SK-N-SH (cell line): Measurements from ENCODE around the gene FPR2. TPM values are rescaled to one million over a fixed set of nuclear protein-coding genes. Genes with fewer than 3 reads are reported as not detected.

Experiments used
- CTCF ChIA-PET: fragments of 300-600, 350-600 bp; formaldehyde crosslinking; extraction: SDS; loops from one replicate; lab custom pipeline; 2021; lab: Yijun Ruan, JAX
- POLR2A ChIA-PET: fragments of 350-600 bp; sonication (Branson Sonifier 250); formaldehyde crosslinking; extraction: SDS; loops from one replicate; lab custom pipeline; 2020; ENCODE audit warnings: antibody characterized with exemption, inconsistent platforms; lab: Yijun Ruan, JAX
- DNase-seq: peaks from one replicate; pipeline ENCODE4 v3.0.0; 2012
- H2AFZ ChIP-seq: fragments of 200-600 bp; sonication (generic); 2 replicates; pipeline ENCODE4 v1.8.1; 2016; ENCODE audit warnings: antibody characterized with exemption, mild to moderate bottlenecking, low read depth
- H3F3A ChIP-seq: fragments of 200-600 bp; sonication (generic); replicated peaks from 2 replicates; pipeline ENCODE3; 2016; ENCODE audit warnings: antibody characterized with exemption, mild to moderate bottlenecking; ENCODE audit not compliant: insufficient read depth
- H3K27ac ChIP-seq, 2 experiments: fragments of 200-500 bp in 1 of 2; fragments of 200-600 bp in 1 of 2; sonication (Bioruptor generic) in 1 of 2; sonication (generic), shearing (Covaris generic) in 1 of 2; 2 replicates each; pipeline versions ENCODE4 v1.5.1 to v1.6.1; 2014 to 2016; ENCODE audit warnings: low read depth in 2 of 2, inconsistent platforms in 1 of 2, low read length in 1 of 2, mild to moderate bottlenecking in 1 of 2, mixed read lengths in 1 of 2
- H3K27me3 ChIP-seq: fragments of 200-600 bp; sonication (generic), shearing (Covaris generic); 2 replicates; pipeline ENCODE4 v1.6.1; 2016; ENCODE audit warnings: mixed run types; ENCODE audit not compliant: insufficient read depth
- H3K36me3 ChIP-seq, 2 experiments: fragments of 200-500 bp in 1 of 2; fragments of 200-600 bp in 1 of 2; sonication (Bioruptor generic) in 1 of 2; sonication (generic) in 1 of 2; replicated peaks in 1 of 2; 2 replicates each; pipeline versions ENCODE3 to v1.5.1; 2014 to 2016; ENCODE audit warnings: low read length in 1 of 2, mild to moderate bottlenecking in 1 of 2; ENCODE audit not compliant: insufficient read depth in 2 of 2, control insufficient read depth in 1 of 2
- H3K4me1 ChIP-seq, 2 experiments: fragments of 200-500 bp in 1 of 2; fragments of 200-600 bp in 1 of 2; sonication (Bioruptor generic) in 1 of 2; sonication (generic), shearing (Covaris generic) in 1 of 2; 2 replicates each; pipeline versions ENCODE4 v1.5.1 to v1.6.1; 2014 to 2016; ENCODE audit warnings: low read depth in 1 of 2, low read length in 1 of 2, mixed run types in 1 of 2; ENCODE audit not compliant: insufficient read depth in 2 of 2, control insufficient read depth in 1 of 2
- H3K4me2 ChIP-seq: fragments of 200-600 bp; sonication (generic), shearing (Covaris generic); 2 replicates; pipeline ENCODE4 v1.6.1; 2017; ENCODE audit warnings: mixed run types
- H3K4me3 ChIP-seq, 2 experiments: fragments of 200-500 bp in 1 of 2; fragments of 200-600 bp in 1 of 2; sonication (Bioruptor generic) in 1 of 2; sonication (generic), shearing (Covaris generic) in 1 of 2; 2 replicates each; pipeline versions ENCODE4 v1.5.1 to v1.8.1; 2014 to 2016; ENCODE audit warnings: low read depth in 2 of 2, inconsistent platforms in 1 of 2, low read length in 1 of 2, mild to moderate bottlenecking in 1 of 2, mixed read lengths in 1 of 2, moderate library complexity in 1 of 2
- H3K79me2 ChIP-seq: fragments of 200-600 bp; sonication (generic); 2 replicates; pipeline ENCODE4 v1.8.1; 2017; ENCODE audit warnings: mild to moderate bottlenecking; ENCODE audit not compliant: insufficient read depth
- H3K9ac ChIP-seq: fragments of 200-600 bp; sonication (generic); 2 replicates; pipeline ENCODE4 v1.6.1; 2017; ENCODE audit warnings: mixed run types
- H3K9me2 ChIP-seq: fragments of 200-600 bp; sonication (generic); 2 replicates; pipeline ENCODE4 v1.6.1; 2017; ENCODE audit warnings: mixed run types
- H3K9me3 ChIP-seq: fragments of 200-600 bp; sonication (generic); 2 replicates; pipeline ENCODE4 v1.6.1; 2017; ENCODE audit warnings: mixed run types, mild to moderate bottlenecking, moderate library complexity
- H4K20me1 ChIP-seq: fragments of 200-600 bp; sonication (generic); 2 replicates; pipeline ENCODE4 v1.6.1; 2017; ENCODE audit warnings: mild to moderate bottlenecking, mixed run types; ENCODE audit not compliant: insufficient read depth
- EZH2phosphoT487 ChIP-seq: fragments of 200-600 bp; sonication (generic); IDR thresholded peaks from 2 replicates; pipeline ENCODE4 v1.6.1; 2017; ENCODE audit warnings: low read depth, mixed run types, mild to moderate bottlenecking, antibody characterized with exemption, moderate library complexity, borderline replicate concordance
- FOXJ3 ChIP-seq: sonication (generic); formaldehyde crosslinking; IDR thresholded peaks from 2 replicates; pipeline ENCODE4 v1.5.1; 2020; ENCODE audit warnings: mild to moderate bottlenecking, missing genetic modification reagents
- GABPA ChIP-seq: IDR thresholded peaks from 2 replicates; pipeline ENCODE4 v1.4.0; 2012; ENCODE audit warnings: low read depth, mild to moderate bottlenecking
- GATA2 ChIP-seq: sonication (generic); formaldehyde crosslinking; IDR thresholded peaks from 2 replicates; pipeline ENCODE4 v1.5.0; 2020; ENCODE audit warnings: mild to moderate bottlenecking, missing genetic modification reagents
- NFIC ChIP-seq: IDR thresholded peaks from 2 replicates; pipeline ENCODE4 v1.4.0; 2012; ENCODE audit warnings: borderline replicate concordance
- NRF1 ChIP-seq: IDR thresholded peaks from 2 replicates; pipeline ENCODE4 v1.6.1; 2012; ENCODE audit warnings: low read depth, mild to moderate bottlenecking, low read length
- PBX3 ChIP-seq: IDR thresholded peaks from 2 replicates; pipeline ENCODE4; 2012
- POLR2AphosphoS5 ChIP-seq: IDR thresholded peaks from 2 replicates; pipeline ENCODE4 v1.6.1; 2012; ENCODE audit warnings: low read depth, low read length
- REST ChIP-seq: IDR thresholded peaks from 2 replicates; pipeline ENCODE4 v1.6.1; 2012; ENCODE audit warnings: mild to moderate bottlenecking, low read depth, low read length, moderate library complexity
- RFX5 ChIP-seq: IDR thresholded peaks from 2 replicates; pipeline ENCODE4 v1.6.1; 2012; ENCODE audit warnings: mild to moderate bottlenecking, improper control_type of control experiment, low read length
- RXRA ChIP-seq: IDR thresholded peaks from 2 replicates; pipeline ENCODE4 v1.4.0; 2012; ENCODE audit warnings: low read depth, mild to moderate bottlenecking, borderline replicate concordance
- SIN3A ChIP-seq: IDR thresholded peaks from 2 replicates; pipeline ENCODE4 v1.6.1; 2012; ENCODE audit warnings: low read depth, mild to moderate bottlenecking, low read length, moderate library complexity, borderline replicate concordance
- SMC3 ChIP-seq: IDR thresholded peaks from 2 replicates; pipeline ENCODE4 v1.6.1; 2012; ENCODE audit warnings: low read depth, low read length, improper control_type of control experiment
- TAF1 ChIP-seq: IDR thresholded peaks from 2 replicates; pipeline ENCODE4 v1.6.1; 2012; ENCODE audit warnings: low read depth, mild to moderate bottlenecking, low read length, moderate library complexity, borderline replicate concordance
- USF1 ChIP-seq: IDR thresholded peaks from 2 replicates; pipeline ENCODE4 v1.4.0; 2012; ENCODE audit warnings: low read depth, borderline replicate concordance
- YY1 ChIP-seq: IDR thresholded peaks from 2 replicates; pipeline ENCODE4 v1.4.0; 2012; ENCODE audit warnings: low read depth, mild to moderate bottlenecking
- ZBTB33 ChIP-seq: IDR thresholded peaks from 2 replicates; pipeline ENCODE4 v1.4.0; 2012; ENCODE audit warnings: low read depth, borderline replicate concordance
- WGBS: methylation state at CpG from one replicate; pipeline ENCODE4 v1.1.6; 2017; ENCODE audit warnings: low lambda C conversion rate; 5-methylcytosine and 5-hydroxymethylcytosine counted together
- polyA plus RNA-seq, 3 experiments: library from polyadenylated mRNA; depleted of rRNA; stranded (reverse); fragments of >200 nt; gene quantifications; 2 replicates each; pipeline ENCODE4 v1.2.3, GENCODE V29; 2012
- TF ChIP-seq, protein P1 (sequence below): fragments of 150-350 bp; IDR thresholded peaks from 2 replicates; pipeline ENCODE4 v1.6.1; 2017; ENCODE audit warnings: antibody characterized with exemption, low read length, low read depth, borderline replicate concordance
- TF ChIP-seq, protein P2 (sequence below): fragments of 200-600 bp; sonication (generic); IDR thresholded peaks from 2 replicates; pipeline ENCODE4 v1.6.1; 2017; ENCODE audit warnings: antibody characterized with exemption, mild to moderate bottlenecking, moderate library complexity

The FPR2 gene
- polyA plus RNA-seq, 1 of the 3 experiments (the other 2 are of a cell fraction): not detected

DNA sequence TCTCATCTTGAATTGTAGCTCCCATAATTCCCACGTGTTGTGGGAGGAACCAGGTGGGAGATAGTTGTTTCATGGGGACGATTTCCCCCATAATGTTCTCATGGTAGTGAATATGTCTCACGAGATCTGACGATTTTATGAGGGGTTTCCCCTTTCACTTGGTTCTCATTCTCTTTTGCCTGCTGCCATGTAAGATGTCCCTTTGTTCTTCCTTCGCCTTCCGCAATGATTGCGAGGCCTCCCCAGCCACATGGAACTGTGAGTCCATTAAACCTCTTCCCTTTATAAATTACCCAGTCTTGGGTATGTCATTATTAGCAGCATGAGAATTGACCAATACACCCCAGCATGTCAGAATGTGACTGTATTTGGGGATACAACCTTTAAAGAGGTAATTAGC, 5.4 kb upstream of the FPR2 start:
- Histone ChIP-seq H3K9ac (no peak overlapping the region), H3K4me2 (no peak overlapping the region), H3K9me3 (no peaks in the 10 kb centered on the region), H3K27ac (no peak overlapping the region), H3K79me2 (no peaks in the 10 kb centered on the region), H3K36me3 (no peaks in the 10 kb centered on the region), H3F3A (no peaks in the 10 kb centered on the region), H3K4me3 (no peak overlapping the region), H2AFZ (no peak overlapping the region), H4K20me1 (no peaks in the 10 kb centered on the region), H3K9me2 (no peaks in the 10 kb centered on the region), H3K4me1 (no peaks in the 10 kb centered on the region), H3K27me3 (peaks cover 40% of the 10 kb centered on the region; the same call in 1 of the 2 replicates)
- WGBS: 38% methylated on average over 7 of the region's 7 CpGs
- ChIA-PET POLR2A (no interaction called here), CTCF (interaction anchor here (1.7 kb wide), 1 partner anchor 22 kb away, joined by 5 read pairs; no protein-coding TSS in a partner anchor)
- TF ChIP-seq, protein P1, sequence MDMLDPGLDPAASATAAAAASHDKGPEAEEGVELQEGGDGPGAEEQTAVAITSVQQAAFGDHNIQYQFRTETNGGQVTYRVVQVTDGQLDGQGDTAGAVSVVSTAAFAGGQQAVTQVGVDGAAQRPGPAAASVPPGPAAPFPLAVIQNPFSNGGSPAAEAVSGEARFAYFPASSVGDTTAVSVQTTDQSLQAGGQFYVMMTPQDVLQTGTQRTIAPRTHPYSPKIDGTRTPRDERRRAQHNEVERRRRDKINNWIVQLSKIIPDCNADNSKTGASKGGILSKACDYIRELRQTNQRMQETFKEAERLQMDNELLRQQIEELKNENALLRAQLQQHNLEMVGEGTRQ: no peak
- TF ChIP-seq FOXJ3 (CRISPR knock-in tag) (no peak), SIN3A (no peak), TAF1 (no peak), USF1 (no peak), YY1 (no peak), EZH2phosphoT487 (no peak), GABPA (no peak), REST (no peak), GATA2 (CRISPR knock-in tag) (no peak), SMC3 (no peak), RFX5 (no peak), PBX3 (no peak), NFIC (no peak), ZBTB33 (no peak), NRF1 (no peak), POLR2AphosphoS5 (no peak), RXRA (no peak)
- TF ChIP-seq, protein P2, sequence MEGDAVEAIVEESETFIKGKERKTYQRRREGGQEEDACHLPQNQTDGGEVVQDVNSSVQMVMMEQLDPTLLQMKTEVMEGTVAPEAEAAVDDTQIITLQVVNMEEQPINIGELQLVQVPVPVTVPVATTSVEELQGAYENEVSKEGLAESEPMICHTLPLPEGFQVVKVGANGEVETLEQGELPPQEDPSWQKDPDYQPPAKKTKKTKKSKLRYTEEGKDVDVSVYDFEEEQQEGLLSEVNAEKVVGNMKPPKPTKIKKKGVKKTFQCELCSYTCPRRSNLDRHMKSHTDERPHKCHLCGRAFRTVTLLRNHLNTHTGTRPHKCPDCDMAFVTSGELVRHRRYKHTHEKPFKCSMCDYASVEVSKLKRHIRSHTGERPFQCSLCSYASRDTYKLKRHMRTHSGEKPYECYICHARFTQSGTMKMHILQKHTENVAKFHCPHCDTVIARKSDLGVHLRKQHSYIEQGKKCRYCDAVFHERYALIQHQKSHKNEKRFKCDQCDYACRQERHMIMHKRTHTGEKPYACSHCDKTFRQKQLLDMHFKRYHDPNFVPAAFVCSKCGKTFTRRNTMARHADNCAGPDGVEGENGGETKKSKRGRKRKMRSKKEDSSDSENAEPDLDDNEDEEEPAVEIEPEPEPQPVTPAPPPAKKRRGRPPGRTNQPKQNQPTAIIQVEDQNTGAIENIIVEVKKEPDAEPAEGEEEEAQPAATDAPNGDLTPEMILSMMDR: no peak
- DNase-seq: no peak
